Retinal pigment epithelial cell (primary cell): ENCODE results near the gene TNS1.

Experiments used
- DNase-seq: peaks from one replicate; pipeline ENCODE4 v3.0.0-alpha.2; 2010; ENCODE audit warnings: low read depth
- H3K4me3 ChIP-seq: 2 replicates; pipeline ENCODE4 v1.5.1; 2011; ENCODE audit warnings: mild to moderate bottlenecking, low read length, control low read depth, moderate library complexity
- TF ChIP-seq, protein P1 (sequence below): conservative IDR thresholded peaks from 2 replicates; pipeline ENCODE4 v1.5.1; 2011; ENCODE audit warnings: low read depth, low read length, control low read depth, inconsistent platforms

Gene TNS1

DNA sequence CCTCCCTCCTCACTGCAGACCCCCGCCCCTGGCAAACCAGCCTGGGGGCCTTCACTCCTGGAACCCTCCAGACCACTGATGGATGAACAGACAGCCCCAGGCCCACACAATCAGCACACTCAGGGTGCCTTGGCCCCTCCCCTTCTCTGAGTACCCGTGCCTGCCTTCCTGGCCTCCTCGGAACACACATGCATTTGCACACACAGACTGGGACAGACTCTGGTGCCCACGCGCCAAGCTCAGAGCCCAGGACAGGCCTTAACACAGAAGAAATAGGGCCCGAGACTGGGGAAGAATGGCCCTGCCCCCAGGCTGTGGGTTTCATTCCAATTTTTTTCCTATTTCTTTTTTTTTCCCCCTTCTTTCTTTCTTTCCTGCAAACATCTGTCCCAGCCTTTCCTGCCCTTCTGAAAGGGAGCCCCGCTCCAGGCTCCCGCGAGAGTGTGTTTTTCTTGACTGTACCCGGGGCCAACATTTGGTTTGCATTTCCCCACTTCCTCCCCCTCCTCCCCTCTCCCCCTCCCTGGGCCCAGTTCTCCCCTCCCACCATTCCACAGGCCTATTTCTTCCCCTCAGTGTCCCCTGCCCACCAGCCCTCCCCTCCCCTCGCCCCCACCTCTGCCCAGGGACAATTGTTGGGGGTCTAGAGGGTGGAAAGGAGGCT is 618 bp upstream of the TNS1 start:
- no peak overlapping the region for H3K4me3 ChIP-seq
- TF ChIP-seq, protein P1, sequence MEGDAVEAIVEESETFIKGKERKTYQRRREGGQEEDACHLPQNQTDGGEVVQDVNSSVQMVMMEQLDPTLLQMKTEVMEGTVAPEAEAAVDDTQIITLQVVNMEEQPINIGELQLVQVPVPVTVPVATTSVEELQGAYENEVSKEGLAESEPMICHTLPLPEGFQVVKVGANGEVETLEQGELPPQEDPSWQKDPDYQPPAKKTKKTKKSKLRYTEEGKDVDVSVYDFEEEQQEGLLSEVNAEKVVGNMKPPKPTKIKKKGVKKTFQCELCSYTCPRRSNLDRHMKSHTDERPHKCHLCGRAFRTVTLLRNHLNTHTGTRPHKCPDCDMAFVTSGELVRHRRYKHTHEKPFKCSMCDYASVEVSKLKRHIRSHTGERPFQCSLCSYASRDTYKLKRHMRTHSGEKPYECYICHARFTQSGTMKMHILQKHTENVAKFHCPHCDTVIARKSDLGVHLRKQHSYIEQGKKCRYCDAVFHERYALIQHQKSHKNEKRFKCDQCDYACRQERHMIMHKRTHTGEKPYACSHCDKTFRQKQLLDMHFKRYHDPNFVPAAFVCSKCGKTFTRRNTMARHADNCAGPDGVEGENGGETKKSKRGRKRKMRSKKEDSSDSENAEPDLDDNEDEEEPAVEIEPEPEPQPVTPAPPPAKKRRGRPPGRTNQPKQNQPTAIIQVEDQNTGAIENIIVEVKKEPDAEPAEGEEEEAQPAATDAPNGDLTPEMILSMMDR: no peak
- DNase-seq: no peak

DNA sequence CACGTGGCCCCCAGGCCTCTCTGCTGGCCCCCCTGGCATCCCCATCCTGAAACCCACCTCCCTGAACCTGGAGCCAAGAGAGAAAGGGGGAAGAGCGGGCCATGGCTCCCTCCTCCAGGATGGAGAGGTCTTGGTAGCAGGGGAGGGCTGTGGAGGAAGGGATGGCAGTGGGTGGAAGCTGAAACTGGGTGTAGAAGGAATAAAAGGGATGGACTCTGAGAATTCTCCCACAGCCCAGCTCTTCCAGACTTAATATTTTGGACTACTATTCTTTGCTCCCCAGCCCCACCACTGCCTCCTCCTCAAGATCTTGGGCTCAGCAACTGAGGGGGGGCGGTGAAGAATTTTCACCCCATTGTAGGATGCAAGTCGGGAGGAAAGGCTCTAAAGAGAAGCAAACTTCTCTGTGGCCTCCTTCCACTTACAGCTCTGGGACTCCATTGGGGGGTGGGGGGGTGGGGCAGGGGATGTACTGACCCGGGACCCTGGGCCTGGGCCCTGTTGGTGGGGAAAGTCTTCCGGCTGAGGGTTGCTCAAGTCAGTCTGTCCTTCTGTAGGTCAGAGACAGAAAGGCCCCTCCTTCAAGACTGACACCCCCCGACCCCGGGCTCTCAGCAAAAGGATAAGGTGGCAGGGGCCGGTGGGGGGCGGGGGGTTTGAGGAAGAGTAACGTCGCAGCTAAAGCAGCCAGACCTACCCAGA is 501 bp downstream of the TNS1 start:
- DNase-seq: no peak
- TF ChIP-seq, protein P1: no peak
- no peak overlapping the region for H3K4me3 ChIP-seq

DNA sequence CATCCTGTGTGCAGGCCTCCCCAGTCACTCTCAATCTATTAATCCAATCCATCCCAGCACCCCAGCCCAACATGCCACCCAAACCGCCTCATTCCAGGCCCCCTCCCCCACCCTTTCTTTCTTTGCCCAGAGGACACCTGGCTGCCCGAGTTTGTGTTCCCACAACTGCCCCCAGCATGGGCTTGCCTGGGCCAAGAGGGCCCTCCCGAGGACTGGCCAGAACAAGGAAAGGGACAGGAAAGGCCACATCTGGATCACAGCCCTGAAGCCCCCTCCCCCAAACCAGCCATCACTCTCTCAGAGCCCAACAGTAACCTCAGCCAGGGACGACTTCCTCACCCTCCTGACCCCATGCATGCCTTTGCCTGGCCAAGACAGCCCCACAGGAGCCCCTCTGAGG is 1.2 kb downstream of the TNS1 start:
- no peak overlapping the region for H3K4me3 ChIP-seq
- TF ChIP-seq, protein P1: no peak
- DNase-seq: no peak

DNA sequence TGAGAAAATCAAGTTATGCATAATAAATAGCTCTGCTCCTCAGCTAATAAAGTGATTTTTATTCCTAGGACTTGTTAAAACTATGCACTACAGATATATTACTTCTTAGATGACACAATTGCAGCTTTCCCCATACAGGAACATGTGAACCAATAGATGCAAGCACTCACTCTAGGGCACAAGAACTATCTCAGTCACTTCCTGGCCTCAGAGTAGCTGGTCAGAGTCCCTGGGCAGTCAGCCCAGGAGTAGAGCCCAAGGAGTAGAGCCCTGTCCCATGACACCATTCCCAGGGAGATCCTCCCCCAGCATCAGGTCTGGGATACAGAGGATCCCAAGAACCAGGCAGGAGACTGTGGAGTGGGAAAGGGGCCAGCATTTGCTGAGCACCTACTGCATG is 2.7 kb downstream of the TNS1 start:
- H3K4me3 ChIP-seq: no peak overlapping the region
- TF ChIP-seq, protein P1: no peak

DNA sequence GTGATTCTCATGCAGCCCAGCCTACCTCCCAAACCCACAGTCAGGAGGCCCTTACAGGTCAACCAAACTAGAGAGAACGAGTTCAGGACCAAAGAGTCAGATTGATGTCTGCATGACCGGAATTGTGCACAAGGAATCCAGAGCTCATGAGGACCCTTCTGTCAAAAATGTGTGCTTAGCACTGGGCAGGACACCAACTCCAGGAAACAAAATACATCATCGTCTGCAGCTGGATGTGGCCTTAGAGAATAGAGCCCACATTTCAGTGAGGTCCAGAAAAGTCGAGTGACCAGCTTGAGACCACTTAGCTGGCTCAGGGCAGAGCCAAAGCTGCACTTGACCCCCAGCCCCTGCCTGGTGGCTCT is 3.2 kb downstream of the TNS1 start:
- no peak for DNase-seq
- TF ChIP-seq, protein P1: no peak
- no peak overlapping the region for H3K4me3 ChIP-seq

More for the DNA sequence above, 2.7 kb downstream of the TNS1 start:
- DNase-seq: no peak

DNA sequence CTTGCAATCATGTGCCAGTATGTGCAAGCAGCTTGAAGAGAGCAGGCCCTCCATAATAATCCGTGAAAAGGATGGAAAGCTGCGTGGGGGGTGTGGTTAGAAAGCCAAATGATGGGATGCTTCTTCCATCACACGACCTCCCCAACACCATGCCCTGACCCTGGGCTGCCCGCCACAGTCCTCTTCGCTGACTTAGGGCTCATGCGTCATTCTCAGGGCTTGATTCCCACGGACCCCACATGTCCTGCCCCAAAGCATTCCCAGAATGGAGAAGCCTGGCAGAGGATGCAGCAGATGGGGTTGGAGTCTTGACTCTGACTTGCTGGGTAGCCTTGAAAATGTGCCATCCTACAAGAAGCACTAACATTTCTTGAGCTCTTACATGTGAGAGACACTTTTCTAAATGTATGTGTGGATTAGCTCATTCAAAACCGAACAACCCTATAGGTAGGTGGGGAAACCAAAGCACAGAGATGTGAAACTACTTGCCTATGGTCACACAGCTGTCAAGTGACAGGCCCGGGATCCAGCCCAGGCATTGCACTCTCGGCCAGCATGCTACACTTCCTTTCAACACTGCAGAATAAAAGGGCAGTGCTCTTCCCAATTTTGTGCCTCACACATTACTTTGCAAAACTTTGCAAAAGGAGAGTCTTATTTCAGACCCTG is 3.7 kb downstream of the TNS1 start:
- no peak overlapping the region for H3K4me3 ChIP-seq
- TF ChIP-seq, protein P1: no peak
- DNase-seq: no peak

DNA sequence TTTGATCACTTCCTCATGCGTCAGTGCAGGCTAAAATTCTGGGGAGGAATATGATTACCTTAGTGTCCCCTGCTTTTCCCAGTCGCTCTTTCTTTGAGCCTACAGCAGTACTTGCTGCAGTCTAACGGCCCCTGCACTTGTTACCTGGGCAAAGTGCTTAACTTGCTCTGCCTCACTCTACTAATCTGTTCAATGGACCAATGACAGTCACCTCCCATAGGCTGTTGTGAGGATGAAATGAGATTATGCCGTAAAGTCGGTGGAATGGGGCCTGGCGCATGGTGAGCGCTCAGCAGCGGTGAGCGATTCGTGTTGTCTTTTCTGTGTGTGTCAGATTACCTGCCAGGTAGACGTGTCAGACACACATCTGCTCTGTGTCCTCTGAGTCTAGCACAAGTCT is 5.3 kb downstream of the TNS1 start:
- no peak overlapping the region for H3K4me3 ChIP-seq
- TF ChIP-seq, protein P1: no peak
- no peak for DNase-seq
